Lower leg skin (tissue), 4 donors: ENCODE measurements around the gene COX6A2. TPM values are rescaled to one million over a fixed set of nuclear protein-coding genes. Genes with fewer than 3 reads are reported as not detected.

ENCODE experiments used
- DNase-seq, 2 donors: peaks; one replicate each; pipeline ENCODE4 v3.0.0-alpha.2; 2019; ENCODE audit warnings: low spot score in 2 of 2
- H3K4me3 ChIP-seq: fragments of 200-600 bp; sonication (generic); 2 replicates; pipeline ENCODE4 v1.5.1; 2017; ENCODE audit warnings: mild to moderate bottlenecking, low read depth; ENCODE audit not compliant: poor library complexity, severe bottlenecking
- CTCF ChIP-seq, 3 donors: fragments of 450-650 bp; IDR thresholded peaks; one replicate each; pipeline ENCODE4 v1.5.1; 2016; ENCODE audit warnings: antibody characterized with exemption in 3 of 3, mild to moderate bottlenecking in 3 of 3, moderate library complexity in 2 of 3
- POLR2A ChIP-seq, 2 donors: fragments of 450-650 bp; IDR thresholded peaks; one replicate each; pipeline ENCODE4 v1.6.1; 2016 to 2017; ENCODE audit warnings: antibody characterized with exemption in 2 of 2, mild to moderate bottlenecking in 1 of 2, moderate library complexity in 1 of 2
- WGBS, 2 donors: methylation state at CpG; one replicate each; pipeline ENCODE4 v1.1.5; 2018; 5-methylcytosine and 5-hydroxymethylcytosine counted together
- intact Hi-C: fragments of 100-400 bp; cut with DNase I; formaldehyde crosslinking; loops from one replicate; pipeline ENCODE4 v1.15.0; 2023; ENCODE audit warnings: low total_unique reads
- total RNA-seq, 4 donors: library from RNA; depleted of rRNA; stranded (reverse); fragments of >200 nt; gene quantifications; one replicate each; pipeline ENCODE4 v1.1.0, GENCODE V29; 2016

Gene COX6A2
- total RNA-seq, 4 donors from 2014 or later, result not detected

DNA sequence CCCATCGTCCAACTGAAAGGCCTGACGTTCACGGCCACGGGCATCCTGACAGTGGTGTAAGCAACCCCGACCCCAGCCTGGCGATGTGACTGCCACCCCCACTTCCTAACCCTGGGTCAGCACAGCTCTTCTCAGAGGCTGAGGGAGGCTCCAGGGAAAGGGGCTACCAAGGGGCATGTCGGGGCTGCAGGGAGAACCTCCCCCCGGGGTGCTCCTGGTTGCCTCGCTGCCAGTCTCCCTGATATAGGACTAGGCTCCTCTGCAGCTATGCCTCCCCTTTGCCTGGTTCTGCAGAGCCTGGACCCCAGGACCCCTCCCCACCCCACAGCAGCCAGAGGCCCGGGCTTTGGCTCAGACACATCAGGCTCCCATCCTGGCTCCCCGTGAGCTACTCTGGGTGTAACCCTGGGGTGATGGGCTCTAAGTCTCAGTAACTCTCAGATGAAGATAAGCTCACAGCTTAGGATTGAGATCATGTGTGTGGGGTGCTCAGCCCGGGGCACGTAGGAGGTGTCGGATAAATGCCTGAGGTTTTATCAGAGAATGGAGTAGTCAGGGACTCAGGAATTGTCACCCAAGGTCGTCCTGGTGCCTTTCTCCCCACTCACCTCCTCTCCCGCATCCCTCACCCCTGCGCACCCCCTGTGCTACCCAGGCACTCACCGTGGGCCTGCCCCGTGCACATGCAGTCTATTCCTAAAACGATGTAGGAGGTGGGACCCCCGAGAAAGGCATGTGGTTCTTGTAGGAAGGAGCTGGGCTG lies 24.4 kb downstream of the COX6A2 start:
- no peak for TF ChIP-seq POLR2A (IDR thresholded peaks at IDR 0.05)
- no peak for TF ChIP-seq CTCF (IDR thresholded peaks at IDR 0.05)
- intact Hi-C loops, result no loop called here
- DNase-seq, result no peak
- 84% methylated on average over 20 to 21 of the region's 21 CpGs for WGBS, 2 donors
- H3K4me3 ChIP-seq, result no peak overlapping the region

DNA sequence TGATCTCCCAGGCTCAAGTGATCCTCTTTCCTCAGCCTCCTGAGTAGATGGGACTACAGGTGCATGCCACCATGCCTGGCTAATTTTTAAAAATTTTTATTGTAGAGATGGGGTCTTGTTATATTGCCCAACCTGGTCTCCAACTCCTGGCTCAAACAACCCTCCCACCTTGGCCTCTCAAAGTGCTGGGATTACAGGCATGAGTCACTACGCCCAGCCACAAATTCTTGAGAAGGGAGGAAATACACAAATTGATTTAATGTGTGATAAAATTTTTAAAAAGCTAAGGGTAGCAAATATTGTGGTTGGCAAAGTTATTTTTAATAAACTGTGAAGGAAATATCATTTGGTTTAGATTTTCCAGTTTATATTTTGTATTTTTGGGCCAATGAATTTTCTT lies 25.5 kb downstream of the COX6A2 start:
- intact Hi-C loops, result no loop called here
- no peak overlapping the region for H3K4me3 ChIP-seq
- TF ChIP-seq POLR2A (IDR thresholded peaks at IDR 0.05) (no peak), CTCF (IDR thresholded peaks at IDR 0.05) (no peak)
- 50 to 69% methylated on average over 1 of the region's 1 CpG for WGBS, 2 donors
- DNase-seq, result no peak

- no peak for DNase-seq
- intact Hi-C loops, result no loop called here
- 70 to 72% methylated on average over 10 to 11 of the region's 11 CpGs for WGBS, 2 donors
- TF ChIP-seq POLR2A (IDR thresholded peaks at IDR 0.05) (no peak), CTCF (IDR thresholded peaks at IDR 0.05) (no peak)
- H3K4me3 ChIP-seq, result no peak overlapping the region
Observed at GRCh38 chr16:31401436-31401835, 26.7 kb downstream of the COX6A2 start.

- intact Hi-C loops, result no loop called here
- WGBS, 2 donors, result 77 to 82% methylated on average over 2 of the region's 2 CpGs
- TF ChIP-seq POLR2A (IDR thresholded peaks at IDR 0.05) (no peak), CTCF (IDR thresholded peaks at IDR 0.05) (no peak)
- no peak overlapping the region for H3K4me3 ChIP-seq
- DNase-seq, result no peak
Observed at GRCh38 chr16:31400191-31400590, 28.0 kb downstream of the COX6A2 start.

DNA sequence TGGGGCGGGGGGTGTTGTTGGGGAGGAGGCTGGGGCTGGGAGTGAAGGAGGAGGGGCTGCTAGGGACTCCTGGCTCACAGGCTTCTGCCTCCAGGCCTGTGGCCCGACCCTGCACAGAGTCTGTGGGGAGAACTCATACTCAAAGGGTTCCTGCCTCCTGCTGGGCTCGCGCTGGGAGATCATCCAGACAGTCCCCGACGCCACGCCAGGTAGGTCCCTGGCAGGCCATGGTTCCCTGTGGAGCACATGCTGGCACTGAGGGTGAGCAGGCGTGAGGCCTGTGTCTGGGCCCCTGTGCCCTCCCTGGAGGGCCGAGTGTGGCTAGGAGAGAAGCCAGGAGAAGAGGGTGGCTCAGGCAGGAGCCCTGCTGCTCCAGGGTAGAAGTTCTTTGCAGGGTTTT lies 30.5 kb downstream of the COX6A2 start:
- WGBS, 2 donors, result 67 to 75% methylated on average over 9 of the region's 9 CpGs
- TF ChIP-seq CTCF (IDR thresholded peaks at IDR 0.05) (no peak), POLR2A (IDR thresholded peaks at IDR 0.05) (no peak)
- intact Hi-C loops, result no loop called here
- no peak for DNase-seq
- H3K4me3 ChIP-seq, result no peak overlapping the region
